Measurements from ENCODE around the gene HERC3. TPM values are rescaled to one million over a fixed set of nuclear protein-coding genes. Genes with fewer than 3 reads are reported as not detected.

Gene HERC3
- total RNA-seq, 3 donors from 2014 or later, result 49.1 to 51.6 (median 50.6) TPM

GRCh38 chr4:88732714-88733368 is 140.6 kb downstream of the HERC3 start:
- intact Hi-C loops (cut with DNase I, micrococcal nuclease), result no loop called here
- no peaks in the 10 kb centered on the region for H3K9me3 ChIP-seq
- H3K36me3 ChIP-seq (ENCODE audit: low read depth), result no peaks in the 10 kb centered on the region
- H3K4me1 ChIP-seq (ENCODE audit: low read depth), result no peaks in the 10 kb centered on the region
- TF ChIP-seq CTCF (IDR thresholded peaks at IDR 0.05), result no peak
- ATAC-seq (no peak), DNase-seq (no peak)
- no peak overlapping the region for H3K4me3 ChIP-seq

GRCh38 chr4:88734403-88734949 is 142.2 kb downstream of the HERC3 start:
- H3K36me3 ChIP-seq (ENCODE audit: low read depth), result no peaks in the 10 kb centered on the region
- no peak overlapping the region for H3K4me3 ChIP-seq
- H3K4me1 ChIP-seq (ENCODE audit: low read depth), result no peaks in the 10 kb centered on the region
- intact Hi-C loops (cut with DNase I, micrococcal nuclease), result no loop called here
- TF ChIP-seq CTCF (IDR thresholded peaks at IDR 0.05), result no peak
- peak; percentile 5 for ATAC-seq
- DNase-seq, result no peak
- no peaks in the 10 kb centered on the region for H3K9me3 ChIP-seq

GRCh38 chr4:88735564-88735963 is 143.3 kb downstream of the HERC3 start:
- Histone ChIP-seq H3K9me3 (no peaks in the 10 kb centered on the region), H3K36me3 (ENCODE audit: low read depth) (no peaks in the 10 kb centered on the region), H3K4me3 (no peak overlapping the region), H3K4me1 (ENCODE audit: low read depth) (no peaks in the 10 kb centered on the region)
- no peak for ATAC-seq
- DNase-seq, result no peak
- intact Hi-C loops (cut with DNase I, micrococcal nuclease), result no loop called here
- no peak for TF ChIP-seq CTCF (IDR thresholded peaks at IDR 0.05)

- ATAC-seq (no peak), DNase-seq (no peak)
- no peak for TF ChIP-seq CTCF (IDR thresholded peaks at IDR 0.05)
- Histone ChIP-seq H3K4me3 (no peak overlapping the region), H3K36me3 (ENCODE audit: low read depth) (no peaks in the 10 kb centered on the region), H3K4me1 (ENCODE audit: low read depth) (no peaks in the 10 kb centered on the region), H3K9me3 (no peaks in the 10 kb centered on the region)
- intact Hi-C loops (cut with DNase I, micrococcal nuclease), result no loop called here
Observed at GRCh38 chr4:88736264-88736663, 144.0 kb downstream of the HERC3 start.

- no peak overlapping the region for H3K4me3 ChIP-seq
- no peaks in the 10 kb centered on the region for H3K4me1 ChIP-seq (ENCODE audit: low read depth)
- ATAC-seq (peak; percentile 86), DNase-seq (peak in 1 of 3 donors; percentile 27)
- TF ChIP-seq CTCF (IDR thresholded peaks at IDR 0.05), result no peak
- H3K36me3 ChIP-seq (ENCODE audit: low read depth), result no peaks in the 10 kb centered on the region
- H3K9me3 ChIP-seq, result no peaks in the 10 kb centered on the region
- intact Hi-C loops (cut with DNase I, micrococcal nuclease), result no loop called here
Observed at GRCh38 chr4:88737307-88737941, 145.1 kb downstream of the HERC3 start.

Measured in mucosa of descending colon (tissue), 3 donors.